CD4-positive, alpha-beta T cell treated with Interleukin-10 for 1 hour (primary cell): ENCODE measurements around the gene ASTN2.

Source experiments
- DNase-seq: peaks from one replicate; pipeline ENCODE4 v3.0.0-alpha.2; 2020

The ASTN2 gene

DNA sequence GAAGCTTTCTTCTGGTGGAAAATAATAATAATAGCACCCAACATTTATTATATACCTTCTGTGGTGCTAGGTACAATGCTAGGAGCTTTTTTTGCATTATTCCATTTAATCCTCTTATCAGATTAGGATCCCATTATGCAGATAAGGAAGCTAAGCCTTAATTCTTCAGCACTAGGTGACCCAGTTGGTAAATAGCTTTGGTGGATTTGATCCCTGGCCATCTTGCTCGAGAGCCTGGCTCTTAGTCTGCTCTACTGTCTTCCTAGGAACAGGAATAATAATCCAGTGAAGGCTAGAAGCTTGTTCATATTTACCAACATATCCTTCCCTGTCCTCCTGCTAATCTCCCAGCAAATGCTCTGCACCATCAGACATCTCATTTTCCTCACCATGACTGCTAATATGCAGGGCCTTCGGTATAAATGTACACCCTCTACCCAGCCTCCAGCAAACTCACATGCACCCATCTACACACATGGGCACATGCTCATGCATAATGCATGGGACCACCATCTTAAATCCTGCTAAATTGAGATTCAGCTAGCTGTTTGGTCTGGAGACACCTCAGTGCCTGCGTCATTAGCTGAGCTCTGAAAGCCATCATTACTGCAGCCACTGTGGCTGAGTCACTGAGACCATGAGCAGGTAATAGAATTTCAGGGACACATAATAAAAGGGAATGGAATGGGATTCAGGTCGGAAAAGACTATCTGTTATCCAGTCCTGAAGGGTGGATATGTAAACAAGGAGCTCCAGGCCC lies 640.3 kb downstream of the ASTN2 start:
- DNase-seq = no peak

DNA sequence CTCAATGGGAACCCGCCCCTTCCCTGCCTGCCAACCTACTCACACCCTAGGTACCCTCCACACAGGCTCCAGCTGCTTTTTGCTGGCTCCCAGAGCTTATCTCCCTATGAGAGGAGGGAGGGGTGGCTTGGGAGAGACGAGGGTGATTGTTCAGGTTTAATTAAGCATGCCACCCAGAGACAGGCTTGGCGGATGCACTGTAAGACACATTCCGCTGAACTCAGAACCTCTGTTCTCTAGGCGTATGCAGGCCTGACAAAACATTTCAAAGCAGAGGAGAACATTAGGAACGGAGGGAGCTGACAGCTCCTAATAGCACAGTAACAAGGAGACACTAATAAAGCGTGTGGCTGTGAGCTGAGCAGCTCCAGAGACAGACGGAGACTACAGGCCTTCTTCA lies 647.6 kb downstream of the ASTN2 start:
- DNase-seq = no peak

DNA sequence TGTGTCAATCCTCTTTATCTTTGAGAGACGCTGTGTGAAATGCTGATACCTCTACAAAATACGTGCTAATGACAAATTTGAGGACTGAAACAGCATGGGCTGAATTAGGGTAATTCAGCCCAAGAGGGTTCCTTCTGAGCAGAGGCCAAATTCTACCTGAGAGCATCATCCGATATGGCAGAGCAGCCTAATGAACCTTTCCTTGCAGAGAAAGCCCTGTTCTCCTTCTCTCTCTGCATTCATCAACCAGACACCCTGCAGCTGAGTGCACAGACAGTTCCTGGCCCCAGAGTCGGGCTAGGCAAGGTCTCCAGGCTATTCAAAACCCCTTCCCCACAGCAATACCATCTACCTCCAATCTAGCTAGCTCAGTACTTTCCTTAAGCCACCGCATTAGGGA lies 649.8 kb downstream of the ASTN2 start:
- no peak for DNase-seq

DNA sequence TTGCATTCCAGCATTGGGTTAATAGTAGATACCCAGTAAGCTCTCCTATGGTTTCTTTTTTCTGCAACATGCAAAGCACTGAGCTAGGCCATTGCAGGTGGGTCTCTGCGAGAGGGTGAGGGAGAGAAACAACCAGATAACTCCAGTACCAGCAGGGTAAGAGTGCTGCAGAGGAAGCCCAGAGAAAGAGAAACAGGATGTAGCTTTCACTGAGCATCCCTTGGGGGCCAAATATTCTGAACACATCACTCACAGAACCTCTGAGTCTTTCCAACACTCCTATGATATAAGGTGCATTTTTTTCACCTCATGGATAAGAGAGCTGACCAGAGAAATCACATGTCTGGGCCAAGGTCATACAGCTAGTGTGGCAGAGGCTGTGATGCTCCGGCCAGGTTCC lies 651.1 kb downstream of the ASTN2 start:
- no peak for DNase-seq

DNA sequence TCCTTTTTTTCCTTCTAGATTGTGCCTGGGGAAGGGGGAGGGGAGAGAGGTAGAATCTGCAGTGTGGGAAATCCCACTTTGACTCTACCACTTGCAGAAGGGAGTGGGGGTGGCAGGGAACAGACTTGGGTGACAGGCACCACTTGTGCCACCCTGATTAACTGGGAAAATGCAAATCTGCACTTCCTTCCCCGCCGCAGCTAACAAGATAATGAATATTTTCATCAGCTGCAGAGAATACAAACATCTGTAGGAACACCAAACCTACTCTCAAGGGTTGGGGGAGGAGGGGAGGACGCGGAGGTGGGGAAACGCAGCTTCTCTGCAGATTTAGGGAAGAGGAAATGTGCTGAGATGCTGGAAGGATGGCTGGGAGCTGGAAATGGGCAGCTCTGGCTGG lies 654.2 kb downstream of the ASTN2 start:
- no peak for DNase-seq

DNA sequence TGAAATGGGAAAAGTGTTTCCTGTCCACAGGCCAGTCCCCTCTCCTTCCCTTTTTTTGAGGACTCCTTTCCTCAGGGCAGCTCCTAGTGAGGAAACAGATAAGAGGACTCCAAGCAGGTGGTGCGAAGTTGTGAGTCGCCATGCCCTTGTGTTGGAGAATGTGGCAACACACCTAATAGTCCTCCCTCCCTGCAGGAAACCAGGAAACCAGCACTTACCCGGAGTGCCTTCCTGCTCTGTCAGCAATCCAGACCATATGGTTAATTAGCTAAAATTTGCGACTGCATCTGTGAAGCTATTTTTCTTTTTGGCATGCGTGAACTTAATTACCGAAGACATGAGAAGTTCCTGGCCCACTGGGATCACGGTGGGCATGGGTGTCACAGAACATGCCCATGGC lies 657.8 kb downstream of the ASTN2 start:
- no peak for DNase-seq

DNA sequence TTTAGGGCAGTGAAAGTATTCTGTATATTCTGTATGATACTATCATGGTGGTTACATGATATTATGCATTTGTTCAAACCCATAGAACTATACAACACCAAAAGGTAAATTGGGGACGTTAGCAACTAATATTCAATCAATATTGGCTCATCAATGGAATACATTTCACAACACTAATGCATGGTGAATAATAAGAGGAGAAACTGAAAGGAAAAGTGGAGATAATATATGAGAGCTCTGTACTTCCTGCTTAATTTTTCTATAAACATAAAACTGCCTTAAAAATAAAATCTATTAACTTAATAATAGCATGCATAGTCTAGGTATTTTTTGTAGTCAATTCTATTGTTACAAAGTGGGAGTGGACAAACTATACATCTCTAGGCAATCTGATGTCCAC lies 661.5 kb downstream of the ASTN2 start:
- no peak for DNase-seq

DNA sequence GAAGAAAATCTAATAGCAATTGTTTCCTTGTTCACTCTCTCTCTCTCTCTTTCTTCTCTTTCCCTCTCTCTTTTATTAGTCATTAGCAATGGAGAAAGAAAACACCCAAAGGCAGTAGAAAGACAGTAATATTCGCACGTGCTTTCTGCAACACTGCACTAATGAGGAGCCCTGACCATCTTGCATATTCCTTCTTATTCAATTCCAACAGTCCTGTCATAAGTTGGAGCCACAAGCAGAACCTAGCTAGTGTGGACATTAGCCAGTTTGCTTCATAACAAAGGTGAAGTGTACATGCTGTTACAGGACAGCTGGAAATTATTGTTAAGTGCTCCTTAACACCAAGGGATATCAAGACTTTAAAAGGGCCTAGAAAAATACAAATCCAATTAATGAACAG lies 664.3 kb downstream of the ASTN2 start:
- no peak for DNase-seq

DNA sequence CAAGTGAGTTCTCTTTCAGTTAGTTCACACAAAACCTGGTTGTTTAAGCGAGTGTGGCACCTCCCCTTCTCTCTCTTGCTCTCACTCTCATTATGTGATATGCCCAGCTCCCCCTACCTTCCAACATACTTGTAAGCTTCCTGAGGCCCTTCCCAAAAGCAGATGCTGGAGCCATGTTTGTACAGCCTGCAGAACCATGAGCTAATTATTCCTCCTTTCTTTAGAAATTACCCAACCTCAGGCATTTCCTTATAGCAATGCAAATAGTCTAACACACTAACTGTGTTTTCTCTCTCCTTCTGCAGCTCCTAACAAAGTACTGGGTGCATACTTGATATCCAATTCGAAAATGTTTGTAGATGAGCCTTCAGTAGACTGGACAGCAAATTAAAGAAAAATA lies 665.1 kb downstream of the ASTN2 start:
- no peak for DNase-seq

DNA sequence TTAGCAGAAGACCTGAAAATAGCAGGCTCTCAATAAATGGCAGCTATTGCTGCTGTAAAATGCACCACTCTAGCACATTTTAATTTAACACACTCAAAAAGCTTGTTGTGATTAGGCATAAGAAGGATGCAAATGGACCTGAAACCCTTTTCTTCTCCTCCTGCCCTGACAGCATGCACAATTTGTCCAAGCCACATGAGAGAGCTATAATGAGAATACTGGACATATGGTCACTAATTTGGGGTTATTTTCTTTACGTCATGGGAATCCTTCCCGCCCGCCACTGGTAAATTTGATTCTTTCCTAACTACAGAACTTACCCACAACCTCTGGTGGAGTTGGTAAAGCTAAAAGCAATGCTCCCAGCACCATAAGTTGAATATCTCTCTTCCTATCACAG lies 665.7 kb downstream of the ASTN2 start:
- DNase-seq = no peak

DNA sequence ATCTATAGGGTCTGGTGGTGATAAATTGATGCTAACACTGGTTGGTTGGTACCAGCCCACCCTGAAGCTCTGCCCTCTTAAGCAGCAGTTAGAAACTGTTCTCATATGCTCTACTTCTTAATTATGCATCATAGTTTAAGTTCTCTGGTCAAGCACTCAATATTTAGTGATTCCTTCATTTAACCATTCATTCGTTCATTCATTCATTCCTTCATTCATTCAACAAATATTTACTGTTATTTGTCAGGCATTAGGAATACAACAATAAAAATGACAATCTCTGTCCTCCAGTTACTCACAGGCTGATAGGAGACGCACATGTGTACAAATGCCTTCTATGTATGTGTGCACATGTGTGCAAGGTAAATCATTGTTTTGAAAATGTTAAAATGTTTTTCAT lies 673.1 kb downstream of the ASTN2 start:
- no peak for DNase-seq

DNA sequence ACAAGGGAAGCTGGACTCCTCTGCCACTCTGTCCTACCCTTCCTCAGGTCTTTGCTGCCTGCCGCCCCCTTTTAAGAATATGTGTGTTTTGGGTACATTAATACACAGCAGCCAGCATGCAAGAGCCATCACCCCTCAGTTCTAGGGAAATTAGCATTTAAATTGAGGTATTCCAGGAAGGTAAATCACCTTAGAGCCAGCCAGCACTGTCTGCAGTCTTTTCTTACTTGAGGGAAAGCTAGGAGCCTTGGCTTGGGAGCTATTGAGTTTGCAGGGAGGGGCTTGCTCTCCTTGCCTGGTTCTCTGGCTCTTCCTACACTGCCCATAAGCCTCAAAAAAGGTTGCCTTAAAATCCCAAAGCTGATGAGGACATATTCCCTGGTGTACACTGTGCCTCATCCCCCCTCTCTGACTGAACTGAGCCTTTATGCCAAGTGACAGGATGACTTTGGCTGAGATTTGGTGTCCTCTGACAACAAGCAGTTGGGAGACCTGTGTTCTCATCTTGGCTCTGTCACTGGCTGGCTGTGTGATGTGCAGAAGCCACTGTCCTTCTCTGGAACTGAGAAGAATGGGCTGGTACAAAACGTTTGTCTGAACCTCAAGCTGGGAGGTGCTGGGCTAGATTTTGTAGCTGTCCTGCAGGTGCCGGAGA lies 673.6 kb downstream of the ASTN2 start:
- no peak for DNase-seq

DNA sequence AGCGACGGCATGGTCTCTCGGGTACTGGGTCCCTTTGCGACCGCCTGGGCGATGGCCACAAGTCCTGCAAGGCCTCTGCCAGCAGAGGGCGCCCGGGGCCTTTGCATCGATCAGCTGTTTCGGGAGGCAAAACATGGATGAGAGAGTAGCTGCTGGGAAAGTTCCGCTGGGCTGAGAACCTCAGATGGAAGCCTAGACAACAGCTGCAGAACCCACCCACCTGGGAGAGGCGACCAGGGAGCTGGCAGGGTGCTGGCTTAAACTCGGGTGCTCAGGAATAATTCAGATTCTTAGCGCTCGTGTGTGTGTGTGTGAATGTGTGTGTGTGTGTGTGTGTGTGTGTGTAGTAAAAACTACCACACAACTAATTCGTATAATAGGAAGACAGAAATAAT lies 677.7 kb downstream of the ASTN2 start:
- DNase-seq = peak; percentile 39

DNA sequence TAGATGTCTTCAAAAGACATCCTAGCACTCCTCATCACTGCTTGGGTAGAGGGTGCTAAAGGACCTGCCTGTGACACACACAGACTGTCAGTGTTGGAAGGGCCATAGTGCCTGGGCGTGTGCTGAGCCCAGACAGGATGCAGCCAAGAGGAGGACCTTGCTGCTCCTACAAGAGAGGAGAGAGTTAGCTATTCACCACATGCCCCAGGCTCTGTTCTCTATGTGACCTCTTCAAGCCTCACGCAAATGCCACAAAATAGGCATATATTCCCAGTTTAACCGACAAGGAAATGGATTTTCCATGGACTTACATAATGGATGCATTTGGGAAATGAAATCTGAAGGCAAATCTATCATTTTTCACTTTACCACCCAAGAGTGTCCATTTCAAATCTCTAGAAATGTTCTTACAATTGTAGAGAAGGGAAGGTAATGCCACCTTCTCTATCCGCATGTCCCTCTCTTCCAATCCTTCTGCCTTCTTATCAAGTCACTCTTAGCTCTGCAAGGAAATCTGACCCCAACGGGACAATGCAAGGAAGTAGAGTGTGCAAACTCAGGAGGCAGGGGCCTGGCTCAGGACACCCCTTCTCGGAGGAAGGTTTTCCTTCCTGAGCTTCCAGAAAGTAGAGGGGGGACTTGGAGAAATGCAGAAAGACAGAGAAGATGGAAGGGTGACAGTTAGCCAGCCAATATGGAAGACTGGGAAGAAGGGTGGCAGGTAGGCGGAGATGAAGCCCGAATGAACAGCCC lies 678.3 kb downstream of the ASTN2 start:
- no peak for DNase-seq

DNA sequence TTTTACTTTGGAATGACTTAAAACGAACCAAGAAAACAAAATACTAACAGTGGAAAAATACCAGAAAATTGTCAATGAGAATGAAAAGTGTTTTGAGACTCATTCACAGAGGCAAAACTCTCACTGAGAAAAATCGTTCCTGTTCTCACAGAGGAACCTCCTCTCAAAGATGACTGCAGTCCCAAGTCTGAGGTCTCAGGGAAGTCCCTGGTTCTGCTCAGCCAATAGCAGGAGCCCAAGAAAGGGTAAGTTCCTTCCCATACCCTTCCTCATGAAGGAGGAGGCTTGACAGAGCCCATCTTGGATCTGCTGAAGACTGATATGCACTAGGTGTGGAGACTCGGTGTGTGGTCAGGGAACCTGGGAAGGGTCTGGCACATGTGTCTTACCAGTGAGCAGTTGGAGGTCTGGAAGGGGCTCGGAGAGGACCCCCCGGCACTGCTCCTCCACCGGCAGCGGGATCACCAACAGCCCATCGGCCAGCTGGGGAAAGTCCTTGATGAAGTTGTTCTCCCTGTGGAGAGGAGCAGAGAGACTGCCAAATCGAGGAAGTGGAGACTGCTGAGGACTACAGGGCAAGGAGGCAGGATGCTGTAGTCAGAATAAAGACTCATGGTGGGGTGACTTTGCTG lies 681.7 kb downstream of the ASTN2 start:
- DNase-seq = no peak

DNA sequence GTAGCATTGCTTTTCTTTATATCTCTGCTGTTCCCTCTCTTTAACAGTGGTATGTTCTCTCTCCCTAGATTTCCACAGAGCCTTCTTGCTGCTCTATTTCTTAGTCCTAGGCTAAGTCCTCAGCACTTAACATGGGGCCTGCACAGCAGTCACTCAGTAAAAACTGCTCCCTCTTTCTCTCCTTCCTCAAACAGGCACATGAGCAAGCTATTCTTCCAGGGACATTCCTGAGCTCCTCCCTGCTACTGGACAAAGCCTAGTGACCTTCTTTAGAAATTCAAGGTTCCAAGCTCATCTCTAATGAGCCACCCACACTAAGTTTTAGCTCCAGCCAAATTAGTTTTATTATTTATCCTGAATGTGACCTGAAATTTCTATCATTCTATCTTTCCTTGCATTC lies 688.3 kb downstream of the ASTN2 start:
- no peak for DNase-seq

DNA sequence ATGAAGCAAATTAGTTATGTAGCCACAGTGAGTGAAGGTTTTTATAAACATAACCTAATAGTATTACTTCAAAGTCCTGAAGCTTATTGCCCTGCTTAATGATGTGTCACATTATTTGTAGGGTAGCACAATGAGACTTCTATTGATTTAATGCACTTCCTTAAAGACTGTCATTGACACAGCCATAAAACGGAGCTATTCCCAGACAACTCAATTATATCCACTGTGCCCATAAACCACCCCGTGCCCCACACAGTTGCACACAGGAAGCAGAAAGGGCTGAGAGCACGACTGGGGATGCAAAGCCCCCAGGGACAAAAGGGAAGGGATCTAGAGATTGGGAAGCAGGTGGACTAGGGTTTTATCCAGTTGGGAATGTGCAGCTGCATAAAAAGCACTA lies 690.7 kb downstream of the ASTN2 start:
- no peak for DNase-seq

DNA sequence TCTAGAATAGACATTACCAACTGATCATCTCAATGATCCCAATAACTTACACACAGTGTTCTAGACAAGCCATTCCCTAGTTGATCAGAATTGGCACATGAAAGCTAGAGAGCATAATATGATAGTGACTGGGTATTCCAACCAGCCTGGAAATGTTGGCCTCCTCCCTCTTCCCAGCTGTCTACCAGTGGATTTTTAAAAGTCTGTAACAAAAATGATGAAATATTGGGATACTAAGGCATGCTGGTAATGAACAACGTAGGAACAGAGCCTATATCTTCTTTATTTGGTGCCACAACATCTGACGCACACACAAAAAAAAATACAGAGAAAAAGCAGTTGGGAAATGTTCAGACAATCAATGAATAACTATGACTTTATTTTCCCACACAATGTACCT lies 692.9 kb downstream of the ASTN2 start:
- DNase-seq = no peak

DNA sequence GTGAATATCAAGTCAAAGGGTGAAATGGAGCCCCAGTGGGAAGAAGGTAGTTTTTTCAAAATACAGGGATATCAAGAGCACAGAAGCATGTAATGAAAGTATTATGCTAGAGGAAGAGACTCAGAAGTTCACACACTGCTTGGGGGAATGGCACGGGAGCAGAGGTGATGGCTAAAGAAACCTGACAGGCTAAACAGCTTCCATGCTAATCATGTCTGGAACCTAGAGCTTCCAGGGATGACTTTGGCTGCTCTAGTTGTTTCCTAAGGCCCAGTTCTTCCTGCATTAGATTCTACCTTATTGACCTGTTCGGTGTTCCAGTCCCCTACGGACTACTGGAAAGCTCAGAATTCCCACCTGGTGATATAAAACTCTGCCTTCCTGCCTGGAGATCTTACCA lies 693.4 kb downstream of the ASTN2 start:
- DNase-seq = no peak

DNA sequence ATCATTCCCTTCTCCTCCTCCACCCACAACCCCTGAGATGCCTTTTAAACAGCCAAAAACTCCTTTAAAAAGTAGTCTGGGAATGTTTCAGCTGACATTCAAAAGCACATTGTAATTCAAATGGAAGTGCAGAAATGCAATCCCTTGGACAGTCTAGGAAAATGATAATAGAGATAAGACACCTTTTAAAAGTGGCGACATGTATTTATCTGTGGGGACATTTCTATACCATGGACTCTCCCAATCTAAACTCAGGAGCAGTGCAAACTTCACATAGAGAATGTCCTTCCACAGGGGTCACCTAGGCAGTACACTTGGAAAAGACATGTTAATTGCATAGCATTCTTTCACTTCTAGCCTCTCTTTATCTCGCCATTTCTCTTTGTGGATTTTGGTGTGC lies 694.7 kb downstream of the ASTN2 start:
- DNase-seq = no peak

DNA sequence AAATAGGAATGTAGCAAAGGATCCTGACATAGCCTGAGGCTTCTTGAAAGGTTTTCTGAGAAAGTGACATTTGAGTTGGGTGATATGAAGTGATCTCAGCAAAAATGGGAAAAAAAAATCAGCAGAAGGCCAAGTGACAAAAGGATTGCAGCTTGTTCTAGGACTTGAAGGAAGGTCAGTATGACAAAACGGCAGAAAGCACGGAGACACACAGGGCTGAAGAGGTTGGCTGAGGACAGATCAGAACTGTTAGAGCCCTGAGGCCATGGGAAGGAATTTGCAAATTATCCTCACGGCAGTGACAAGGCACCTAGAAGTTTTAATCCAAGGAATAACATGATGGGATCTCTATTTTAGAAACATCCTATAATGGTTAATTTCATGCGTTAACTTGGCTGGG lies 696.7 kb downstream of the ASTN2 start:
- no peak for DNase-seq

DNA sequence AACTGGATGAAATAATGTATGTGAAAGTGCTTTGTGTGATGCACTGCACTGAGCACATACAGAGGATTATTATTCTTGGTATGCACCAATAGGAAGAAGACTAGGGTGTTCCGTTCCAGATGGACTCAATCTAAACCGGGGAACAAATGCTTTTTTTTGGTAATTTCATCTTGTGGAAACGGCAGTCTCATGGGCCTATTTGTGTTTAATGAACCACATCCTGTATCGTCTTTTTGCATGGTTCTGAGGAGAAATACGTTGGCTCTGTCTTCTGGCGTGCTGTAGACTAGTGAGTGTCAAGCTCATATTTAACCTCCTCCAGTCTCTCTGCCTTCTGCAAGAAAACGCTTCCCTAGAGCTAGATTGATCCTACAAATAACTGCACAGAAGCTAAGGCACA lies 697.7 kb downstream of the ASTN2 start:
- DNase-seq = no peak

DNA sequence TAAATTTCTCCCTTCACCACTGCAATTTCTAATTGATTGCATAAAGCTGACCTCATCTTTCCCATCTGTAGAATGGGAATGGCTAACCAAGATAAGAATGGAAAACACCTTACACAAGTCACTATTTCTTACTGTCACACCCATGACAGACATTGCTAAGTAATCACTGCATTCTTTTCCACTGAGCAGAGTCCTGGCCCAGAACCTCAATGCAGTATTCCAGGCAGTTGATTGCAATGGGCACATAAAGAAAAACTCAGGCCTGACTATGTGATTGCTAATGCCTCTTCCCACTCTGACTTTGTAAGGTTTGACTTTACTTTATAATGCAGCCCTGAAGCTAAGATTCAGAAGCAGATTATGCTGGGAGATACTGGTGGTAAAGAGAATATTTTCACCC lies 698.4 kb downstream of the ASTN2 start:
- DNase-seq = no peak

DNA sequence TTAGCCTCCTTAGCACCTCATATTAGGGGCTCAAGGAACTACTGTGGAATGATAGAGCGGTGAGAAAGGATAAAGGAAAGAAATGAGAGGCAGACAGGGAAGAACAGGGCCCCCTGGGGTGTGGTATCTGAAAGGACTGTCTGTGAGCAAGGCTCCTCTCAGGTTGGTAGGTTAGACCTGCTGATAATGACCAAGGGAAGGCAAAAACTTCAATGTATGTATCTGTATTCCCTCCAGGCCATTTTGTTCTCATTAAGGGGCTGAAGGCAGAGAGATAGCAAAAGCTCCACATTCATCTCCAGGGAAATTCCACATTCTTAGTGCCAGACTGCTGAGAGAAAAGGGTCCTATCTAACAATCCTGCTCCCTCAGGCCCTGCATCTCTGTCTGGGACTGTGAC lies 699.1 kb downstream of the ASTN2 start:
- DNase-seq = no peak
